ENCODE measurements around the gene ITIH3. TPM values are rescaled to one million over a fixed set of nuclear protein-coding genes. Genes with fewer than 3 reads are reported as not detected.

ITIH3 gene
- total RNA-seq, 1 experiment from 2014 or later: not detected

DNA sequence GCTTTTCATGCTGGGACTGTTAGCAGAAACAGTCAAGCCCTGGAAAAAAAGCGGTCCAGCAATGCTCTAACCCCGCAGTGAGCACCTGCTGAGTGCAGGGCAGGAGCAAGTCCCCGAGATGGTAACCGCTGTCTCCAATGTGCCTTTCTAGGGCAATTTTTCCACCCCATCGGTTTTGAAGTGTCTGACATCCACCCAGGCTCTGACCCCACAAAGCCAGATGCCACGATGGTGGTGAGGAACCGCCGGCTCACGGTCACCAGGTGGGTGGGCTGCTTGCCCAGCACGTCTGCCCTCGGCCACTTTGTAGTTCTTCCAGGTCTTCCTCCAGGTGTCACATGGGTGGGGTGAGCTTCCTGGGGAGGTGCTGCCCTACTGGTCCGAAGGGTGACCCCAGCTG is 3.2 kb upstream of the ITIH3 start:
- Histone ChIP-seq H3K14ac (ENCODE audit: insufficient read depth, low read length) (no peak overlapping the region), H2BK120ac (ENCODE audit: low read depth, low read length, poor library complexity, severe bottlenecking) (no peak overlapping the region), H3T11ph (ENCODE audit: low read length) (no peak overlapping the region), H4K91ac (ENCODE audit: insufficient read length, low read depth, low read length) (no peak overlapping the region), H4K5ac (ENCODE audit: insufficient read length, low read depth, low read length) (no peak overlapping the region), H2BK15ac (ENCODE audit: low read depth, low read length) (no peak overlapping the region), H3K27ac (ENCODE audit: insufficient read length, low read depth, low read length) (no peak overlapping the region), H2BK5ac (ENCODE audit: insufficient read length, low read length) (no peak overlapping the region), H3K79me1 (ENCODE audit: insufficient read depth, low read depth, low read length, poor library complexity, severe bottlenecking) (no peaks in the 10 kb centered on the region), H3K23ac (ENCODE audit: insufficient read length, low read depth, low read length) (no peak overlapping the region), H3K18ac (ENCODE audit: insufficient read length, low read depth, low read length) (no peak overlapping the region), H2AFZ (ENCODE audit: low read length) (no peak overlapping the region), H4K8ac (replicated peaks; ENCODE audit: insufficient read length, low read depth, low read length) (no peak overlapping the region), H3K9ac (ENCODE audit: extremely low read depth, insufficient read length, low read length) (no peak overlapping the region), H4K20me1 (ENCODE audit: control insufficient read depth, insufficient read depth, insufficient read length) (no peaks in the 10 kb centered on the region), H3K27me3 (ENCODE audit: insufficient read depth, low read length) (no peaks in the 10 kb centered on the region), H2BK12ac (ENCODE audit: insufficient read length, low read depth, low read length) (no peak overlapping the region), H3K4ac (ENCODE audit: low read depth, low read length) (no peak overlapping the region), H2AK5ac (ENCODE audit: insufficient read length, low read length) (no peak overlapping the region), H3K23me2 (ENCODE audit: insufficient read length, low read depth, low read length, poor library complexity, severe bottlenecking) (no peaks in the 10 kb centered on the region), H3K56ac (ENCODE audit: insufficient read length, low read depth, low read length) (no peak overlapping the region), H3K4me2 (ENCODE audit: insufficient read depth, insufficient read length, low read length) (no peak overlapping the region), H3K4me1 (ENCODE audit: insufficient read depth, low read length) (no peaks in the 10 kb centered on the region), H2BK20ac (ENCODE audit: low read depth, low read length, poor library complexity, severe bottlenecking) (no peak overlapping the region), H3K9me3 (ENCODE audit: control insufficient read depth, low read depth, low read length) (no peaks in the 10 kb centered on the region), H3K79me2 (ENCODE audit: insufficient read depth, low read length) (no peaks in the 10 kb centered on the region)
- no peaks in the 10 kb centered on the region for H3K4me1 Mint-ChIP-seq
- TF ChIP-seq, protein P1, sequence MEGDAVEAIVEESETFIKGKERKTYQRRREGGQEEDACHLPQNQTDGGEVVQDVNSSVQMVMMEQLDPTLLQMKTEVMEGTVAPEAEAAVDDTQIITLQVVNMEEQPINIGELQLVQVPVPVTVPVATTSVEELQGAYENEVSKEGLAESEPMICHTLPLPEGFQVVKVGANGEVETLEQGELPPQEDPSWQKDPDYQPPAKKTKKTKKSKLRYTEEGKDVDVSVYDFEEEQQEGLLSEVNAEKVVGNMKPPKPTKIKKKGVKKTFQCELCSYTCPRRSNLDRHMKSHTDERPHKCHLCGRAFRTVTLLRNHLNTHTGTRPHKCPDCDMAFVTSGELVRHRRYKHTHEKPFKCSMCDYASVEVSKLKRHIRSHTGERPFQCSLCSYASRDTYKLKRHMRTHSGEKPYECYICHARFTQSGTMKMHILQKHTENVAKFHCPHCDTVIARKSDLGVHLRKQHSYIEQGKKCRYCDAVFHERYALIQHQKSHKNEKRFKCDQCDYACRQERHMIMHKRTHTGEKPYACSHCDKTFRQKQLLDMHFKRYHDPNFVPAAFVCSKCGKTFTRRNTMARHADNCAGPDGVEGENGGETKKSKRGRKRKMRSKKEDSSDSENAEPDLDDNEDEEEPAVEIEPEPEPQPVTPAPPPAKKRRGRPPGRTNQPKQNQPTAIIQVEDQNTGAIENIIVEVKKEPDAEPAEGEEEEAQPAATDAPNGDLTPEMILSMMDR (conservative IDR thresholded peaks at IDR 0.05): no peak
- H3K9me3 Mint-ChIP-seq: no peaks in the 10 kb centered on the region; a peak in 1 of 5 replicates
- no peaks in the 10 kb centered on the region; a peak in 1 of 7 replicates for H3K36me3 Mint-ChIP-seq (ENCODE audit: insufficient read depth in 1 of 3, low read depth in 3 of 3)
- no peak overlapping the region for H3K4me3 Mint-ChIP-seq
- peaks cover 2% of the 10 kb centered on the region for H3K27me3 Mint-ChIP-seq (ENCODE audit: low read depth)
- no peak for DNase-seq
- WGBS (ENCODE audit: extremely low coverage, insufficient read length, low lambda C conversion rate): no CpG with 5 or more reads among the region's 12 CpGs
- H3K27ac Mint-ChIP-seq: no peak overlapping the region

All from H9 (cell line).